ENCODE data around the gene ADCYAP1R1. TPM values are rescaled to one million over a fixed set of nuclear protein-coding genes. Genes with fewer than 3 reads are reported as not detected.

Gene ADCYAP1R1
- total and polyA plus RNA-seq, 2 of the 8 experiments (the other 6 are each of a cell fraction or from before 2014, with no cell fraction given): 14.4 to 14.6 TPM

- H3K27ac ChIP-seq (ENCODE audit: low read depth, low read length): no peak overlapping the region
- CTCF ChIA-PET (ENCODE audit: partially characterized antibody): interaction anchor here (0.6 to 3.9 kb wide), 11 partner anchors 7 to 254 kb away, joined by 3 to 25 read pairs (median 5); no protein-coding TSS in a partner anchor
- no peak overlapping the region for H3K56ac ChIP-seq (replicated peaks; ENCODE audit: insufficient read length, low read depth, low read length)
- no peak overlapping the region for H2BK5ac ChIP-seq (ENCODE audit: low read depth, low read length)
- no peak overlapping the region for H3K14ac ChIP-seq (ENCODE audit: insufficient read length)
- H4K20me1 ChIP-seq (replicated peaks in 1 of 2; ENCODE audit: control insufficient read depth in 1 of 2, insufficient read depth in 2 of 2, low read length in 2 of 2): no peaks in the 10 kb centered on the region
- H3K23ac ChIP-seq (ENCODE audit: insufficient read length): no peak overlapping the region
- H4K91ac ChIP-seq (replicated peaks; ENCODE audit: insufficient read length, low read length): no peak overlapping the region
- H3K9ac ChIP-seq (replicated peaks in 1 of 4; ENCODE audit: extremely low read depth in 1 of 4, low read depth in 3 of 4, low read length in 3 of 4): no peak overlapping the region
- H3K4ac ChIP-seq (replicated peaks; ENCODE audit: insufficient read length, low read depth, low read length): no peak overlapping the region
- no peaks in the 10 kb centered on the region for H3K79me2 ChIP-seq (ENCODE audit: control insufficient read depth in 1 of 2, insufficient read depth in 2 of 2, low read length in 2 of 2)
- no peak overlapping the region for H3K4me2 ChIP-seq (ENCODE audit: insufficient read depth in 1 of 2, low read depth in 2 of 2, low read length in 2 of 2)
- DNase-seq (ENCODE audit: low read depth in 1 of 2, low spot score in 2 of 2) (peak in 1 of 2 experiments; percentile 50), FAIRE-seq (peak; percentile 65)
- 100% methylated on average over 1 of the region's 1 CpG; no CpG with 5 or more reads in 1 of the 2 experiments for WGBS, 2 experiments (ENCODE audit: extremely low coverage in 1 of 2, insufficient coverage in 1 of 2, insufficient read length in 1 of 2, insufficient replicate concordance in 2 of 2, low coverage in 1 of 2, low lambda C conversion rate in 2 of 2, missing lambda C conversion rate in 1 of 2)
- H3K27me3 ChIP-seq (replicated peaks in 1 of 4; ENCODE audit: control insufficient read depth in 3 of 4, extremely low read depth in 1 of 4, insufficient read depth in 3 of 4, low read length in 3 of 4): no peaks in the 10 kb centered on the region
- H3K36me3 ChIP-seq (ENCODE audit: control insufficient read depth in 2 of 4, insufficient read depth in 4 of 4, low read length in 3 of 4): no peaks in the 10 kb centered on the region
- no peaks in the 10 kb centered on the region for H3K79me1 ChIP-seq (ENCODE audit: low read depth, low read length)
- peaks cover 0 to 3% (median 0%) of the 10 kb centered on the region in 4 experiments; a peak in 1 of 7 replicates for H3K4me1 ChIP-seq (replicated peaks in 1 of 4; ENCODE audit: control insufficient read depth in 3 of 4, insufficient read depth in 4 of 4, low read length in 3 of 4)
- H3K9me3 ChIP-seq (ENCODE audit: insufficient read depth in 2 of 2, low read depth in 1 of 2, low read length in 1 of 2): no peaks in the 10 kb centered on the region
- H2BK20ac ChIP-seq (ENCODE audit: low read length): no peak overlapping the region
- no peaks in the 10 kb centered on the region for H3K23me2 ChIP-seq (ENCODE audit: low read depth, low read length)
- H2AFZ ChIP-seq (ENCODE audit: low read length): no peak overlapping the region
- H3K4me3 ChIP-seq (ENCODE audit: extremely low read depth in 1 of 4, insufficient read depth in 2 of 4, low read depth in 3 of 4, low read length in 4 of 4): no peak overlapping the region
- no peak overlapping the region for H4K8ac ChIP-seq (ENCODE audit: extremely low read depth, insufficient read depth, low read length)
- H2BK12ac ChIP-seq (ENCODE audit: low read depth, low read length): no peak overlapping the region
- no peak overlapping the region for H2BK120ac ChIP-seq (replicated peaks; ENCODE audit: low read depth, low read length)
- H2AK5ac ChIP-seq (ENCODE audit: low read depth, low read length): no peak overlapping the region
- H4K5ac ChIP-seq (ENCODE audit: insufficient read length, low read depth, low read length): no peak overlapping the region
- no peak overlapping the region for H3K18ac ChIP-seq (ENCODE audit: extremely low read depth, low read length)
- no peak overlapping the region for H2BK15ac ChIP-seq (ENCODE audit: low read length)
- POLR2A ChIA-PET (ENCODE audit: partially characterized antibody): no interaction called here
- TF ChIP-seq TAF7 (optimal IDR thresholded peaks at IDR 0.05; ENCODE audit: borderline replicate concordance, low read depth, low read length) (peak; percentile 89), TAF1 (IDR thresholded peaks at IDR 0.05; ENCODE audit: low read depth, low read length) (no peak), SIRT6 (IDR thresholded peaks at IDR 0.05; ENCODE audit: low read length) (no peak), ASH2L (IDR thresholded peaks at IDR 0.05; ENCODE audit: low read length) (no peak), ZNF274 (IDR thresholded peaks at IDR 0.05; ENCODE audit: borderline replicate concordance, extremely low read depth, low read length) (no peak), SRF (IDR thresholded peaks at IDR 0.05; ENCODE audit: low read depth, low read length) (no peak), RXRA (IDR thresholded peaks at IDR 0.05; ENCODE audit: insufficient read depth, low read depth, low read length) (no peak), MAX (IDR thresholded peaks at IDR 0.05) (no peak), TBP (IDR thresholded peaks at IDR 0.05; ENCODE audit: low read depth, low read length) (no peak), GABPA (IDR thresholded peaks at IDR 0.05; ENCODE audit: borderline replicate concordance, insufficient read depth, low read length) (no peak), NANOG (IDR thresholded peaks at IDR 0.05; ENCODE audit: insufficient read depth, low read depth, low read length, poor library complexity, severe bottlenecking) (no peak), RNF2 (IDR thresholded peaks at IDR 0.05; ENCODE audit: borderline replicate concordance, low read depth, low read length, missing control alignments, poor library complexity, severe bottlenecking) (no peak)
Observed at GRCh38 chr7:31114593-31115343, 62.7 kb downstream of the ADCYAP1R1 start.
